HG03571 (cell line): Measurements from ENCODE around the gene ZNF423.
"Not testable (repeated sequence)": the region's sequence is repeated elsewhere in the genome, so short reads cannot be mapped to it uniquely, and the experiment has no call there.

ENCODE experiments used
- ATAC-seq: cut with Tn5 transposase; IDR thresholded peaks from one replicate; pipeline ENCODE4 v1.9.1; 2021; ENCODE audit not compliant: unreplicated experiment

ZNF423 gene

GRCh38 chr16:49562894-49563293, 293.0 kb downstream of the ZNF423 start:
- ATAC-seq, result not testable (repeated sequence)

DNA sequence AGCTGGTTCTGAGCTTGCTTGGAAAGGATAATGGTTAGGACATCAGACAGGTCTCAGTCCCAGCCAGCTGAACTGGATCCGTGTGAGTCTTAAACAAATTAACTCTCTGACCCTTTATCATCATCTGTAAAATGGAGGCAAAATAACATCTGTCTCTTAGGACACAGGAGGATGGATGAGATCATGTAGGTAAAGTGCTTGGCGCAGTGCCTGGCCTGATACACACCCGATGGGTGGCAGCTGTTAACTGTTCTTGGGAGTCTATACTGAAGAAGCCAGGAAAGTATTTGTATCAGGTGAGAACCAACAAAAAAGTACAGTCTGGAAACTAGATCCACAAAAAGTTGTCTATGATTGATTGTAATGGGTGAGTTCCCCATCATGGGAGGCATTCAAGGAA, 293.7 kb downstream of the ZNF423 start:
- ATAC-seq, result no peak

GRCh38 chr16:49560004-49560830, 295.7 kb downstream of the ZNF423 start:
- no peak for ATAC-seq

DNA sequence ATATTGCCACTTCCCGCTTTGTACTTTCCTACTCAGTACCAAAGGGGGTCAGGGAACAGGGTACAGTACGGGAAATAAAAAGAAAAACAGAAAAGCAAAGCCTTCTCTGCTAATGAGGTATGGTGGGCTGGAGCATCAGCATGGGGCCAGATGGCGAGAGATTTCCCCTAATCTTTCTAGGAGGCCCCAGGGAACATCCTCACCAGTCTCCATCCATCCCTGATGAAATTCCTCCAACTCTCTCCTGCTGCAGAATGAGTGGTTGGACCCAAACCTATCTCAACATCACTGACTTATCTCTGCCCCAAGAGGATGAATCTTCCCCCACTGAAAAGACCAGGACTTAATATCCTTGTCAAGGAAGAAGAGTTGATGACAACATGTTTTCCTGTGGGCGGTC, 296.7 kb downstream of the ZNF423 start:
- no peak for ATAC-seq

DNA sequence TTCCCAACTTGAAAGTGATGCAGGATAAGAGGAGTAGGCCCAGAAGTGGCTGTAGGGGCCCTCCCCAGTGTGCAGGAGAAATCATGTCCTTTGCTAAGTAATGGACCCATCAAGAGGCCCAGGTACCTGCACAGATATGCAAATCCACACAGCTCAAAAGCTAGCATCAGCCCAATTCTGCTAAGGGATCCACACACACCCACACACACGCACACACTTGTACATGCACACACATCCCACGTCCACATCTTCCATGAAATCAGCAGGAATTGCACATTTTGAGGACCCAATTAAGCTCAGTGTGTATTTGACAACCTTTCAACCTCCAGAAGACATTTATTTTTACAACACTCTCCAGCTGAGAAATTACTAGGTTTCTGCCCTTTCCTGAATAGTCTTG, 297.5 kb downstream of the ZNF423 start:
- ATAC-seq, result no peak

GRCh38 chr16:49556606-49557446, 299.1 kb downstream of the ZNF423 start:
- ATAC-seq, result no peak

DNA sequence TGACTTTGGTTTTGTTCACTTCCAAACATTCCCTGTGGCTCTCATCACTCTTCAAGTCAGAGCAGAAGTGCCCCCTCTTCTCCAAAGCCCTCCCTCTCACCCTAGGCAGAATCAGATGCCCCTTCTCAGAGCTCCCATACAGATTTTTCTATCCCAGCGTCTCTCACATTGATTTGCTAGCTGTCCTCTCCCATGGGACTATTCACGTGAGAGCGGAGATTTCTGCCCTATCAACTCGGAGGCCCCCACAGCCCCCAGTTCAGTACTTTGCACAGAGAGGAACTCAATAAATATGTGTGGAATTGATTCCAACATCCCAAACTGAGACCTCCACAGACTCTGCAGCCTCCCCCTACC, 299.7 kb downstream of the ZNF423 start:
- ATAC-seq, result no peak

GRCh38 chr16:49554681-49555080, 301.2 kb downstream of the ZNF423 start:
- ATAC-seq, result no peak

DNA sequence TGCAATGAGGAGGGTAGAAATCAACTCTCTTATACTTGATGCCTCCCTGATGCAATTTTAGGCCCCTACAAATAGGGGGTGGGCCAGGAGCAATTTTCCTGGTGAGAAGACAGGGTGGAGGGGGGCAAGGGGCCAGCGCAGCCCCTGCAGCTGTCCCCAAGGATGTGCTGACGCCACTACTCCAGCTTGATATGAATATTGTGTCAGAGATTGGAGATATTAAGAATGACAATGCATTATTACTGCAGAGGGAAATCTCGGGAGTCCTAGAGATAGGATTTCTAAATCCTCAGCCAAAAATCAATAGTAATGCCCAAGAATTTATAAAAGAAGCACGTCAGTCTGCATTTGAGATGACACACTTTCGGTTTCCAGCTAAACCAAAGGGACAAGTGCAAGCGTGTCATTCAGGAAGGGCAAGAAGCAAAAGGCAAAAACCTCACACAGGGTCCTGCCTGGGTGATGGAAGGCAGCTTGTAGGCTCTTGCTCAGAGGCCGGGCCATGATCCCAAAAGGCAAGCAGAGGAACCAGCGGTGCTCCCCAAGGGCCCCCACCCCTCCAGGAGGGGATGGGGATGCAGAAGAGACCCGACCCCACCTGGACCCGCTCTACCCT, 303.5 kb downstream of the ZNF423 start:
- no peak for ATAC-seq

GRCh38 chr16:49550666-49551065, 305.2 kb downstream of the ZNF423 start:
- ATAC-seq, result no peak

DNA sequence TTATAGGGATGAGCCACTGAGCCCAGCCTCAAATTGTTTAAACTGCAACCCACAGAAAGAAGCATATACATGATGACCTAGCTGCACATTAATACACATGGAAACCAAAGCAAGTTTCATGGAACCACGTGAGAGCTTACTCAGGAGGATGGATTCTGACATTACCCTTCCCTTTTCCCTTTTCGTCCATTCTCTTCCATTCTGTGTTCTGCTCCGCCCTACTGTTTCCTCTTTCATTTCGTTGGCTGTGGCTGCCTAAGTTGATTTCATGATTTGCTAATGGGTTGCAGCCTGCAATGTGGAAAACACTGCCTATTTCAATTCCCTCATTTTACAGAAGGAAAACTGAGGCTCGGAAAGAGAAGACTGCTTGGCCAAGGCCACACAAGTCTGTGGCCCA, 305.8 kb downstream of the ZNF423 start:
- no peak for ATAC-seq

GRCh38 chr16:49548325-49548970, 307.5 kb downstream of the ZNF423 start:
- no peak for ATAC-seq

DNA sequence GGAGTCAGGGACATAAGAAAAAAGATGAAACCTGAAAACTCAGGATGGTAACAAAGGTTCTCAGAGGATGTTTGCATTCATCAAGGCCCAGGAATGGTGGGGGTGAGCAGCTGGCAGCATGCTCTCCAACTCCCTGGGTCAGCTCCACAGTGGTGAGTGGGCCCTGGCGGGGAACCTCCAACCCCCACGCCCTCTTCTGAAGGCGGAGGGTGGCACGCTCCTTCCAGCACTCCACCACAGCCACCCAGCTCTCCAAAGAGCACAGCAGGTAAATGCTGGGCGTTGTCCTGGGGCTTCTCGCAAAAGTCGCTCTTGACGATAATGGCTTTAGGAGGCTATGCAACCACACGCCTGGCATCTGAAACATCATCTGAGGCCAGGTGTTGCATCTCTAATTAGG, 308.5 kb downstream of the ZNF423 start:
- no peak for ATAC-seq

DNA sequence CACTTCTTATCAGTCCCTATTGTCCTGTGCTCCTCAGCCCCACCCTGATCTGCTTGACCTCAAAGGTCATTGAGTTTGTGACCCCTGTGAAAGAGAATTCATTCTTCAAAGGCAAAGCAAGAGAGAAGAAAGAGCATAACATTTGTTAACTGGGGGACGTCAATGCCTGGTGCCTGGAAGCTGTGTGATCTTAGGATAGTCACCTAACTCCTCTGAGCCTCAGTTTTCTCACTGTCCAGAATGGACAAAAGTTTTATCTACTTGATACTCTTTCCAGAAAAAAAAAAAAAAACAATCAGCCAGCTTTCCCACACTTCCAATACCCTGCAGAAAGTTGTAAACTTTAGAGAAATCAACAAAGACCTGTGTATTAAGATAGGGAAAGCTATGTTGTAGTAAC, 309.2 kb downstream of the ZNF423 start:
- no peak for ATAC-seq

- no peak for ATAC-seq
Observed at GRCh38 chr16:49545741-49546448, 310.0 kb downstream of the ZNF423 start.

- no peak for ATAC-seq
Observed at GRCh38 chr16:49545243-49545642, 310.7 kb downstream of the ZNF423 start.

GRCh38 chr16:49544828-49545227, 311.1 kb downstream of the ZNF423 start:
- no peak for ATAC-seq

DNA sequence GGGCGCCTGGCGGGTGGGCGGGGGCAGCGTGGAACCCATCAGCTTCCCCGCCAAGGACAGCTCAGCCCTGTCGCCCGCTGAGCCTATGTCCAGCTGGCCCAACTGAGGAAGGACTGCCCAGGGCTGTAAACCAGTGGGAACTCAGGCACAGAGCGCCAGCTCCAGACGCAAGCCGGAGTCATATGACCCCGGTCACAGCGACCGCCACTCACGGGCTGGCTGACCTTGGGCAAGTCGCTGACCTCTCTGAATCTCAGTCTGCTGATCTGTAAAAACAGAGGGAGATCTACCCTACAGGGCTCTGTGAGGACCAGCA, 312.3 kb downstream of the ZNF423 start:
- ATAC-seq, result no peak

GRCh38 chr16:49542946-49543630, 312.8 kb downstream of the ZNF423 start:
- ATAC-seq, result no peak

DNA sequence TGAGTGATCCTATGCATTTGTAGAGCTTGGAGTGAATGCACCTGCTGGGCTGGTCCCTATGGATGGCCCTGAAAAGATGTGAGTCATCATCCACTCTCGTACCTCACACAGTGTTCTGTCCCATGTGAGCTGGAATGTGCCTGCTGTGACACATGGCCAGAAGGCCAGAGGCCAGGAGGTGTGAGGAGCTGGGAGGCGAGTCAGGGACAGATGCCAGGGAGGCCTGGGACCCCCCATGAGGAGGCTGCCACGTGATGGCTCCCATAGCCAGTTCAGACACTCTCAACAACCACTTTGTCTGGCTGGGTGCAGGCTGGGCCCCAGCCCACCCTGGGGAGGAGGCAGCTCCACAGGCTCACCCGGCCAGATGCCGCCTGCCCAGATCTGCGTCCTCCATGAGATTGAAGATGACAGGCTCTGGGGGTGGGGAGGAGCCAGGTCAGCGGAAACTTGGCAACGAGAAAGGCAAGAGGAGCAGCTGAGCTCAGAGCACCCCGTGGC, 313.5 kb downstream of the ZNF423 start:
- ATAC-seq, result no peak
